SJCRH30 (cell line): Measurements from ENCODE around the gene COL6A1. TPM values are rescaled to one million over a fixed set of nuclear protein-coding genes. Genes with fewer than 3 reads are reported as not detected.
A peak's percentile ranks its signal among the peaks of the same experiment; 100 is the strongest.
"Not testable (repeated sequence)": the region's sequence is repeated elsewhere in the genome, so short reads cannot be mapped to it uniquely, and the experiment has no call there.

ENCODE experiments used
- DNase-seq, 2 experiments: peaks; one replicate each; pipeline ENCODE4 v3.0.0-alpha.2; 2015 to 2020
- H3K27ac ChIP-seq: fragments of 250-450 bp; sonication (Bioruptor Pico); 2 replicates; pipeline ENCODE4 v1.5.1; 2020; ENCODE audit warnings: mild to moderate bottlenecking, moderate library complexity
- H3K27me3 ChIP-seq: fragments of 250-450 bp; sonication (Bioruptor Pico); 2 replicates; pipeline ENCODE4 v1.5.1; 2020; ENCODE audit warnings: mild to moderate bottlenecking, moderate library complexity
- H3K36me3 ChIP-seq: fragments of 250-450 bp; sonication (Bioruptor Pico); 2 replicates; pipeline ENCODE4 v1.5.1; 2020; ENCODE audit warnings: mild to moderate bottlenecking, moderate library complexity
- H3K4me1 ChIP-seq: fragments of 250-450 bp; sonication (Bioruptor Pico); 2 replicates; pipeline ENCODE4 v1.5.1; 2020; ENCODE audit warnings: mild to moderate bottlenecking, moderate library complexity
- H3K4me3 ChIP-seq: fragments of 250-450 bp; sonication (Bioruptor Pico); 2 replicates; pipeline ENCODE4 v1.5.1; 2020; ENCODE audit warnings: mild to moderate bottlenecking, moderate library complexity
- H3K9me3 ChIP-seq: fragments of 250-450 bp; sonication (Bioruptor Pico); replicated peaks from 2 replicates; pipeline ENCODE4 v1.5.1; 2020; ENCODE audit warnings: mild to moderate bottlenecking, moderate library complexity
- total RNA-seq: library from RNA; depleted of rRNA; stranded (reverse); fragments of >200 nt; shearing (Covaris generic); gene quantifications from 2 replicates; pipeline ENCODE4 v1.2.3, GENCODE V29; 2014

COL6A1 gene
- total RNA-seq, 1 experiment from 2014 or later = 12.6 TPM

GRCh38 chr21:46005081-46005480 lies 23.5 kb downstream of the COL6A1 start:
- DNase-seq = peak in 1 of 2 experiments; percentile 1
- H3K27me3 ChIP-seq = no peaks in the 10 kb centered on the region
- no peaks in the 10 kb centered on the region for H3K4me1 ChIP-seq
- no peaks in the 10 kb centered on the region for H3K9me3 ChIP-seq
- H3K4me3 ChIP-seq = no peak overlapping the region
- H3K36me3 ChIP-seq = no peaks in the 10 kb centered on the region
- no peak overlapping the region for H3K27ac ChIP-seq

GRCh38 chr21:46005481-46005881 lies 23.9 kb downstream of the COL6A1 start:
- no peak overlapping the region for H3K27ac ChIP-seq
- no peaks in the 10 kb centered on the region for H3K27me3 ChIP-seq
- no peak for DNase-seq
- no peaks in the 10 kb centered on the region for H3K9me3 ChIP-seq
- H3K4me1 ChIP-seq = no peaks in the 10 kb centered on the region
- H3K4me3 ChIP-seq = no peak overlapping the region
- no peaks in the 10 kb centered on the region for H3K36me3 ChIP-seq

GRCh38 chr21:46005894-46006546 lies 24.4 kb downstream of the COL6A1 start:
- H3K4me3 ChIP-seq, DNase-seq, H3K27me3 ChIP-seq, H3K27ac ChIP-seq, H3K36me3 ChIP-seq, H3K9me3 ChIP-seq, H3K4me1 ChIP-seq: not testable (repeated sequence)

GRCh38 chr21:46006547-46007491 lies 25.2 kb downstream of the COL6A1 start:
- peak in 1 of 2 experiments; percentile 2 for DNase-seq
- Histone ChIP-seq H3K4me3 (no peak overlapping the region), H3K27me3 (no peaks in the 10 kb centered on the region), H3K27ac (no peak overlapping the region), H3K36me3 (no peaks in the 10 kb centered on the region), H3K4me1 (no peaks in the 10 kb centered on the region), H3K9me3 (no peaks in the 10 kb centered on the region)

DNA sequence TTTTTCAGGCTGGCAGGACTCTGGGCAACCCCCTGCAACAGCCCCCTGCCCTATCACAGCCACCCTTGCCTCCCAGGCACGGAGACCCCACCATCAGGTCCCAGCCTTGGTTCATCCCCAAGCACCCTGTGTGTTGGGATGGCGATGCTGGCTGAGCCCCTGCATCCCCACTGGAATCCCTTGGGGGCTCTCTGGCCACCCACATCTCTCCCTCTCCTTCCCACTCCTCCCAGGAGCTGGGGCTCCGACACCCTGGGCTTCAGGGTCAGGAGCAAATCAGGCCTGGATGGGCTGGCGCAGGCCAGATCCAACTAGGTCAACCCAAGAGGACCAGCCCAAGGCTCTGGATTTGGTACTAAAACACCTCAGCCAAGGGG lies 25.9 kb downstream of the COL6A1 start:
- Histone ChIP-seq H3K4me3 (no peak overlapping the region), H3K9me3 (no peaks in the 10 kb centered on the region), H3K4me1 (no peaks in the 10 kb centered on the region), H3K27ac (no peak overlapping the region), H3K36me3 (no peaks in the 10 kb centered on the region), H3K27me3 (no peaks in the 10 kb centered on the region)
- DNase-seq = no peak

- Histone ChIP-seq H3K9me3 (no peaks in the 10 kb centered on the region), H3K27ac (no peak overlapping the region), H3K4me3 (no peak overlapping the region), H3K27me3 (no peaks in the 10 kb centered on the region), H3K4me1 (no peaks in the 10 kb centered on the region), H3K36me3 (no peaks in the 10 kb centered on the region)
- DNase-seq = no peak
Measured at GRCh38 chr21:46008893-46009621, 27.5 kb downstream of the COL6A1 start.

DNA sequence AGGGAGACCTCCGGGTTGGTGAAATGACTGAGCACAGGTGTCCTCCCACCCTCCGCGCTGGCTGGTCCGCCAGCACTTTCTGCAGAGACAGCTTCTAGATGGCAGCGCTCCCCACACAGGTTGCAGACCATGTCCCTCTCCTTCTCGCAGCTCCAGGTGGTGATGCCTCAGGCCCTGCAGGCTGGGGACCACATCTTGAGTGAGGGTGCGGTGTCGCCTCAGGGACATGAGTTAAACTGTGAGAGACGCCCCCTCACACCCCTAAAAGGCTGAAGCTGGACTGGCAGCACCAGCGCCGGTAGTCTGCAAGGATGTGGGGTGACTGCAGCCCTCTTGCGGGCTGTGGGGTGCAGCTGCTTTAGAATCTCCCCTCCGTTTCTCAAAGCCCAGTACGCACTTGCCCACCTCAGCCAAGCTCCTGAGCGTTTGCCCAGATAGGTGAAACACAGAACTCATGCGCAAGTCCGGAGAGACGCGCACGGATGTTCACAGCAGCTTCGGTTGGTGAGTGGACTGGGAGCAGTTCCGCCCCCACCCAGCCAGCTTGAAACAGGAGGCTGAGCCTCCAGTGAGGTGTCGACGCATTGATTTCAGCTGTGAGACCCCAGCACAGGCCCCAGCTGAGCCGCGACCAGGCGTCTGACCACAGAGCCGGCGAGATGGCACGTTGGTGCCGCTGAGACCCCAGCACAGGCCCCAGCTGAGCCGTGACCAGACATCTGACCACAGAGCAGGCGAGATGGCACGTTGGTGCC lies 28.6 kb downstream of the COL6A1 start:
- no peak for DNase-seq
- Histone ChIP-seq H3K27ac (no peak overlapping the region), H3K36me3 (no peaks in the 10 kb centered on the region), H3K9me3 (no peaks in the 10 kb centered on the region), H3K27me3 (no peaks in the 10 kb centered on the region), H3K4me1 (no peaks in the 10 kb centered on the region), H3K4me3 (no peak overlapping the region)

- DNase-seq = no peak
- Histone ChIP-seq H3K4me1 (no peaks in the 10 kb centered on the region), H3K27me3 (no peaks in the 10 kb centered on the region), H3K36me3 (no peaks in the 10 kb centered on the region), H3K9me3 (no peaks in the 10 kb centered on the region), H3K4me3 (no peak overlapping the region), H3K27ac (no peak overlapping the region)
Measured at GRCh38 chr21:46011267-46011967, 29.8 kb downstream of the COL6A1 start.

DNA sequence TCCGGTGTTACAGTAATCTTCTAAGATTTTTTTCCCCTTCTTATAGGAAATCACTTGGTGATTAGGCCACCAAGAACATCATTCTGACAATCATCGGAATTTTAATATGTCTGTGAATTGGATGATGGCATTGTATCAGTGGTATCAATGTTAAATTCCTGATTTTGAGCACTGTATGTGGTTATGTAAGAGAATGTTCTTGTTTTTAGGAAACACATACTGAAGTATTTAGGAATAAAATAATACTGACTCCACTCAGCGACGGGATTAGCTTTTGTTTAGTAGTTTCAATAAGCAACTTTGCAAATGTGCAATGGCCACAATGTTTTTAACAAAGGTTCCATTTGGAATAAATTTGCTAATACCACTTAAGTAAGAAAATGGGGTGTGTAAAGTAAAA lies 30.6 kb downstream of the COL6A1 start:
- H3K27me3 ChIP-seq = no peaks in the 10 kb centered on the region
- no peaks in the 10 kb centered on the region for H3K4me1 ChIP-seq
- H3K36me3 ChIP-seq = no peaks in the 10 kb centered on the region
- DNase-seq = no peak
- H3K9me3 ChIP-seq = no peaks in the 10 kb centered on the region
- H3K27ac ChIP-seq = no peak overlapping the region
- no peak overlapping the region for H3K4me3 ChIP-seq

DNA sequence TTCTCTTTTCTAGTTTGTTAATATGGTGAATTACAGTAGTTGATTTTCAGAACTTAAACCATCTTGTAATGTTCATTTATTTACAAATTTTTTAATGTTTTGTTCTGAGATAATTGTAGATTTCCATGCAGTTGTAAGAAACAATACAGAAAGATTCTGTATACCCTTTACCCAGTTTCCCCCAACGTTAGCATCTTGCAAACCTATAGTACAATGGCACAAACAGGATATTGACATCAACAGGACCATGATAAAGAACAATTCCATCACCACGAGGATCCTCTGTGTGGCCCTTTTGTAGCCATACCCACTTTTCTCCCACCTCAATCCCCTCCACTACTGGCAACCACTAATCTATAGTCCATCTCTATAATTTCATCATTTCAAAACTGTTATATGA lies 33.3 kb downstream of the COL6A1 start:
- H3K4me3 ChIP-seq = no peak overlapping the region
- H3K36me3 ChIP-seq = no peaks in the 10 kb centered on the region
- no peaks in the 10 kb centered on the region for H3K27me3 ChIP-seq
- no peak overlapping the region for H3K27ac ChIP-seq
- no peaks in the 10 kb centered on the region for H3K9me3 ChIP-seq
- H3K4me1 ChIP-seq = no peaks in the 10 kb centered on the region
- DNase-seq = no peak

- H3K36me3 ChIP-seq = no peaks in the 10 kb centered on the region
- no peaks in the 10 kb centered on the region for H3K27me3 ChIP-seq
- H3K9me3 ChIP-seq = no peaks in the 10 kb centered on the region
- H3K4me1 ChIP-seq = no peaks in the 10 kb centered on the region
- H3K27ac ChIP-seq = no peak overlapping the region
- no peak for DNase-seq
- no peak overlapping the region for H3K4me3 ChIP-seq
Measured at GRCh38 chr21:46017148-46017547, 35.6 kb downstream of the COL6A1 start.

DNA sequence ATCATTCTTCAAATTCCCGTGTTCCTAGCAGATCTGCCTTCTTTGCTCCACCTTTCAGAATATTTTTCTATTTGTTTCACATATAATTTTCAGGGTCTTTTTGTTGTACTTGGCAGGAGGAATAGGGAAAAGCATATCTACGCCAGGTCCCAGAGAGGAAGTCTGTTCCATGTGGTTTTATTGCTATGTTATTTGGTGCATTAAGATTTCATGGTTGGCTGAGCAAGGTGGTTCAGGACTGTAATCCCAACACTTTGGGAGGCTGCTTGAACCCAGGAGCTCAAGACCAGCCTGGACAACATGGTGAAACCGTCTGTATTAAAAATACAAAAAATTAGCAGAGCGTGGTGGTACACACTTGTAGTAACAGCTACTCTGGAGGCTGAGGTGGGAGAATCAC lies 36.1 kb downstream of the COL6A1 start:
- Histone ChIP-seq H3K9me3 (no peaks in the 10 kb centered on the region), H3K27me3 (no peaks in the 10 kb centered on the region), H3K36me3 (no peaks in the 10 kb centered on the region), H3K4me1 (no peaks in the 10 kb centered on the region), H3K27ac (no peak overlapping the region), H3K4me3 (no peak overlapping the region)
- no peak for DNase-seq

DNA sequence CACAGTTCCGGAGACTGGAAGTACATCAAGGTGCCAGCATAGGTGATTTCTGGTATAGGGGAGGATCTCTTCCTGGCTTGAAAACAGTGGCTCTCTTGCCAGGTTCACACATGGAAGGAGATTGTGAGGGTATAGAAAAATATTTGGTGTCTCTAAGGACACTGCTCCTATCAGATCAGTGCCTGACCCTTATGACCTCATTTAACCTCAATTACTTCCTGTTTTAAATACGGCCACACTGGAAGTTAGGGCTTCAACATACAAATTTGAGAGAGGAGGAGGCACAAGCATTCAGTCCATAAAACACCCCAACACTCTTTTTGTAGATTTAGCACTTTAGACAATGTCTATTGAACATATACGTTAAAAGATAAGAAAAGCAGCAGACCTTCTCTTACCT lies 37.0 kb downstream of the COL6A1 start:
- H3K36me3 ChIP-seq = no peaks in the 10 kb centered on the region
- H3K4me1 ChIP-seq = no peaks in the 10 kb centered on the region
- no peaks in the 10 kb centered on the region for H3K9me3 ChIP-seq
- no peak overlapping the region for H3K27ac ChIP-seq
- no peaks in the 10 kb centered on the region for H3K27me3 ChIP-seq
- H3K4me3 ChIP-seq = no peak overlapping the region
- no peak for DNase-seq

- Histone ChIP-seq H3K4me3 (no peak overlapping the region), H3K27me3 (no peaks in the 10 kb centered on the region), H3K27ac (no peak overlapping the region), H3K36me3 (no peaks in the 10 kb centered on the region), H3K4me1 (no peaks in the 10 kb centered on the region), H3K9me3 (no peaks in the 10 kb centered on the region)
- no peak for DNase-seq
Measured at GRCh38 chr21:46020581-46020980, 39.0 kb downstream of the COL6A1 start.
